ENCODE measurements around the gene ANKRD16.

Gene ANKRD16

DNA sequence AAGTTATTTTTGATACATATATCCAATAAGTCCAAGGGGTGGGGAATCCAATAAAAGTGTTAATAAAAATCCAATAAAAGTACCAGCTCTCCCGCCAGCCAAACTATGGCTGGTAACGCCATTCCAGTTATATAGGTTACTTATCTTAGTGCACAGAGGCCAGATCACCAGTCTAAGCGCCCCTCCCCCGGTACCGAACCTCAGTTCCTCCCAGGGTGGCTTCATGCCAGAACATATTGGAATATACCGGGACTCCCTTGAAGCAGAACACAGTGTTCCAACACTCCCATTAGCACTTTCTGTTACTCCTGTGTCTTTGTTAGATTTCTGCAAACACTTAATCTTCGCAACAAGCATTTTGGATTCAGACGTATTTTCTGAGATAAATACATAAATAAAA, 7.8 kb upstream of the ANKRD16 start:
- TF ChIP-seq FOXP2 (optimal IDR thresholded peaks at IDR 0.05; ENCODE audit: borderline replicate concordance, extremely low read depth, extremely low read length, insufficient read depth), result no peak
- no peak for TF ChIP-seq TAF1 (IDR thresholded peaks at IDR 0.05; ENCODE audit: borderline replicate concordance, insufficient read depth, low read length)
- no peak for TF ChIP-seq SIN3A (IDR thresholded peaks at IDR 0.05; ENCODE audit: borderline replicate concordance, insufficient read depth, low read length)
- TF ChIP-seq, protein P1, sequence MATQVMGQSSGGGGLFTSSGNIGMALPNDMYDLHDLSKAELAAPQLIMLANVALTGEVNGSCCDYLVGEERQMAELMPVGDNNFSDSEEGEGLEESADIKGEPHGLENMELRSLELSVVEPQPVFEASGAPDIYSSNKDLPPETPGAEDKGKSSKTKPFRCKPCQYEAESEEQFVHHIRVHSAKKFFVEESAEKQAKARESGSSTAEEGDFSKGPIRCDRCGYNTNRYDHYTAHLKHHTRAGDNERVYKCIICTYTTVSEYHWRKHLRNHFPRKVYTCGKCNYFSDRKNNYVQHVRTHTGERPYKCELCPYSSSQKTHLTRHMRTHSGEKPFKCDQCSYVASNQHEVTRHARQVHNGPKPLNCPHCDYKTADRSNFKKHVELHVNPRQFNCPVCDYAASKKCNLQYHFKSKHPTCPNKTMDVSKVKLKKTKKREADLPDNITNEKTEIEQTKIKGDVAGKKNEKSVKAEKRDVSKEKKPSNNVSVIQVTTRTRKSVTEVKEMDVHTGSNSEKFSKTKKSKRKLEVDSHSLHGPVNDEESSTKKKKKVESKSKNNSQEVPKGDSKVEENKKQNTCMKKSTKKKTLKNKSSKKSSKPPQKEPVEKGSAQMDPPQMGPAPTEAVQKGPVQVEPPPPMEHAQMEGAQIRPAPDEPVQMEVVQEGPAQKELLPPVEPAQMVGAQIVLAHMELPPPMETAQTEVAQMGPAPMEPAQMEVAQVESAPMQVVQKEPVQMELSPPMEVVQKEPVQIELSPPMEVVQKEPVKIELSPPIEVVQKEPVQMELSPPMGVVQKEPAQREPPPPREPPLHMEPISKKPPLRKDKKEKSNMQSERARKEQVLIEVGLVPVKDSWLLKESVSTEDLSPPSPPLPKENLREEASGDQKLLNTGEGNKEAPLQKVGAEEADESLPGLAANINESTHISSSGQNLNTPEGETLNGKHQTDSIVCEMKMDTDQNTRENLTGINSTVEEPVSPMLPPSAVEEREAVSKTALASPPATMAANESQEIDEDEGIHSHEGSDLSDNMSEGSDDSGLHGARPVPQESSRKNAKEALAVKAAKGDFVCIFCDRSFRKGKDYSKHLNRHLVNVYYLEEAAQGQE (IDR thresholded peaks at IDR 0.05; ENCODE audit: insufficient read depth in 1 of 2, low read depth in 2 of 2, low read length in 2 of 2), result no peak

DNA sequence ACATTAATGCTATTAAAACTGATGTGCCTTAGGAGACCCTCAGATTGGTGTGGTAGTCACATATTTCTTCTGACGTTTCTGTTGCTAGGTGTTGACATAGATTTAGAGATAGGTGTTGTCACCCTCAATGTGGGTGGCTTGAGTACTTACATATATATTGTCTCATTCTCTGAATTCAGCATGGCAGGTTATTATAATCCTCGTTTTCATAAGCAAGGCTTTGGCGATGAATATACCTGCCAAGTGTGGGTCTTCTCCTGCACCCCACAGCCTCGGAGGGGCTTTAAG, 7.3 kb upstream of the ANKRD16 start:
- TF ChIP-seq, protein P1 (IDR thresholded peaks at IDR 0.05; ENCODE audit: insufficient read depth in 1 of 2, low read depth in 2 of 2, low read length in 2 of 2), result no peak
- TF ChIP-seq POLR2AphosphoS5 (IDR thresholded peaks at IDR 0.05; ENCODE audit: low read depth, low read length), result no peak
- TF ChIP-seq FOXP2 (optimal IDR thresholded peaks at IDR 0.05; ENCODE audit: borderline replicate concordance, extremely low read depth, extremely low read length, insufficient read depth), result no peak
- no peak for TF ChIP-seq SIN3A (IDR thresholded peaks at IDR 0.05; ENCODE audit: borderline replicate concordance, insufficient read depth, low read length)
- TF ChIP-seq TAF1 (IDR thresholded peaks at IDR 0.05; ENCODE audit: borderline replicate concordance, insufficient read depth, low read length), result no peak

DNA sequence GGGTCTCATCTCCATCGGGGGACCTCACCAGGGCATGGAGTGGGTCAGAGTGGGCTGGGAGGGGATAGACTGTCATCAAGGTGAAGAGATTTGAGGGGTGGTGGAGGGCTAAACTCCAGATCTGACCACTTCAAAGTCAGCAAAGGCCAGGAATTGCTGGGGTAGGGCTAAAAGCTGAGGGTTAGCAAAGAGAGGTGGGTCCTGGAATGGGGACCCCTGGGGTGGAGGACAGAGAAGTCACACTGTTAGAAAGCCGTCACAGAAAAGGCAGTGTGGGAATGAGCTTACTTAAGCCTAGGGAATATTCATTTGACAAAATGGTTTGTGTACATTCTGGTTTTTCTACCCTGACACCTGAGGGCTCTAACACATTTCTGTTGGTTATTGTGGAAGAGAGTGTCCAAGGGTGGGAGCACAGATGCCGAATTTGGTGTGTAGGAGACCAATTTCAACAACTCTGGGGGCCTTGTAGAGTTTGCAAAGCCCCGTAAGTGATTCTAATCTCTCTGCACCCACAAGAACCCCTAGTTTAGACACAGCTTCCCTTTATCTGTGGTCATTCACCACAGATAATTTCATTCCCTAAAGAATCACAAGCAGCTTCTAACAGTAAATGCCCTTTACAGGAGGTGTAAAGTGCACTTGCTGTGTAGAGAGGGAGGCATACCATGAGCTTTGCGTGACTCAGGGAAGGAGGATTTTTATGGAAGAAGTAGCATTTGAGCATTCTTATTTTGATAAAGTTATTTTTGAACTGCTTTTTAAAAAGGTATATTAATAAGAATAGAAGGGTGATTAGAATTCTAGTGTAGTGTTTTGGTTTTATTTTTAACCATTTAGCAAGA, 6.7 kb upstream of the ANKRD16 start:
- no peak for TF ChIP-seq TAF1 (IDR thresholded peaks at IDR 0.05; ENCODE audit: borderline replicate concordance, insufficient read depth, low read length)
- TF ChIP-seq, protein P1 (IDR thresholded peaks at IDR 0.05; ENCODE audit: insufficient read depth in 1 of 2, low read depth in 2 of 2, low read length in 2 of 2), result no peak
- TF ChIP-seq SIN3A (IDR thresholded peaks at IDR 0.05; ENCODE audit: borderline replicate concordance, insufficient read depth, low read length), result no peak
- no peak for TF ChIP-seq FOXP2 (optimal IDR thresholded peaks at IDR 0.05; ENCODE audit: borderline replicate concordance, extremely low read depth, extremely low read length, insufficient read depth)
- TF ChIP-seq POLR2AphosphoS5 (IDR thresholded peaks at IDR 0.05; ENCODE audit: low read depth, low read length), result no peak

DNA sequence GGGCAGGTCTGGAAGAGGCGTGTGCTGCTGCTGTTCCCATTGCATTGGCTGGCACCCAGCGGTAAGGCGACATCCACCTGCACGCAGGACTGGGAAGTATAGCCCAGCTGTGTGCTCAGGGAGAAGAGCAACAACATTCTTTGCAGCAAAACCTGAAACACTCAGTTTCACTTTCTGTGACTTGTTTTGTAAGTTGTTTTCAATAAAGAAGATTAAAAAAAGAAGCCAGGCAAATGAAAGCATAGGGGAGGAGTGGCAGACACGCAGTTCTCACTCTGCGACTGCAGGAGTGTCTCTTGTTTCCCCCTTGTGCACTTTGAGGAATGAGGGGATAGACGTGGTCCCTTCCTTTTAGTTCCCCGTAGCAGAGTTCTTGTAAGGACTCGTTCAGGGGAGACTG, 6.1 kb upstream of the ANKRD16 start:
- TF ChIP-seq FOXP2 (optimal IDR thresholded peaks at IDR 0.05; ENCODE audit: borderline replicate concordance, extremely low read depth, extremely low read length, insufficient read depth), result no peak
- TF ChIP-seq TAF1 (IDR thresholded peaks at IDR 0.05; ENCODE audit: borderline replicate concordance, insufficient read depth, low read length), result no peak
- TF ChIP-seq, protein P1 (IDR thresholded peaks at IDR 0.05; ENCODE audit: insufficient read depth in 1 of 2, low read depth in 2 of 2, low read length in 2 of 2), result no peak
- no peak for TF ChIP-seq POLR2AphosphoS5 (IDR thresholded peaks at IDR 0.05; ENCODE audit: low read depth, low read length)
- TF ChIP-seq SIN3A (IDR thresholded peaks at IDR 0.05; ENCODE audit: borderline replicate concordance, insufficient read depth, low read length), result no peak
